HG02763 (cell line): ENCODE measurements around the gene HTR4.
"Not testable (repeated sequence)": the region's sequence is repeated elsewhere in the genome, so short reads cannot be mapped to it uniquely, and the experiment has no call there.

Experiments
- ATAC-seq: cut with Tn5 transposase; IDR thresholded peaks from one replicate; pipeline ENCODE4 v1.9.1; 2021; ENCODE audit warnings: mild to moderate bottlenecking, moderate library complexity; ENCODE audit not compliant: unreplicated experiment

The HTR4 gene

GRCh38 chr5:148653836-148654781, at the start of gene HTR4:
HTR4 (minus strand) TSS chr5:148654527; CDS start chr5:148637014, 17,513 bp downstream.
- ATAC-seq, result no peak

GRCh38 chr5:148702019-148702596, 47.8 kb upstream of the HTR4 start:
- no peak for ATAC-seq

- ATAC-seq, result no peak
Measured at GRCh38 chr5:148699028-148699427, 44.7 kb upstream of the HTR4 start.

- ATAC-seq, result no peak
Measured at GRCh38 chr5:148697809-148698196, 43.5 kb upstream of the HTR4 start.

- ATAC-seq, result no peak
Measured at GRCh38 chr5:148697180-148697808, 43.0 kb upstream of the HTR4 start.

GRCh38 chr5:148696187-148697036, 42.1 kb upstream of the HTR4 start:
- ATAC-seq, result no peak

- no peak for ATAC-seq
Measured at GRCh38 chr5:148690945-148691344, 36.6 kb upstream of the HTR4 start.

- ATAC-seq, result no peak
Measured at GRCh38 chr5:148688787-148689186, 34.5 kb upstream of the HTR4 start.

GRCh38 chr5:148687871-148688270, 33.5 kb upstream of the HTR4 start:
- no peak for ATAC-seq

- ATAC-seq, result peak; percentile 61
Measured at GRCh38 chr5:148687427-148687826, 33.1 kb upstream of the HTR4 start.

- ATAC-seq, result no peak
Measured at GRCh38 chr5:148686660-148687059, 32.3 kb upstream of the HTR4 start.

- ATAC-seq, result no peak
Measured at GRCh38 chr5:148685520-148686134, 31.3 kb upstream of the HTR4 start.

- ATAC-seq, result no peak
Measured at GRCh38 chr5:148684528-148684927, 30.2 kb upstream of the HTR4 start.

GRCh38 chr5:148683651-148684050, 29.3 kb upstream of the HTR4 start:
- no peak for ATAC-seq

GRCh38 chr5:148682058-148683026, 28.0 kb upstream of the HTR4 start:
- no peak for ATAC-seq

GRCh38 chr5:148681157-148682057, 27.1 kb upstream of the HTR4 start:
- no peak for ATAC-seq

GRCh38 chr5:148673704-148674103, 19.4 kb upstream of the HTR4 start:
- ATAC-seq, result not testable (repeated sequence)

- no peak for ATAC-seq
Measured at GRCh38 chr5:148666353-148666752, 12.0 kb upstream of the HTR4 start.
